MM.1S (cell line): Measurements from ENCODE around the gene CD1D.

Source experiments
- CTCF ChIP-seq: fragments of 300-600 bp; sonication (generic); IDR thresholded peaks from 2 replicates; pipeline ENCODE4 v1.5.1; 2016; ENCODE audit warnings: antibody characterized with exemption, low read length, mixed read lengths
- EZH2 ChIP-seq: fragments of 300-600 bp; sonication (generic); optimal IDR thresholded peaks from 2 replicates; pipeline ENCODE3; 2017; ENCODE audit warnings: low read depth, mild to moderate bottlenecking, antibody characterized with exemption, low read length, mixed read lengths
- EZH2phosphoT487 ChIP-seq: fragments of 300-600 bp; sonication (generic); IDR thresholded peaks from 2 replicates; pipeline ENCODE4 v1.6.1; 2018; ENCODE audit warnings: antibody characterized with exemption, low read length

- TF ChIP-seq CTCF, result no peak
- TF ChIP-seq EZH2phosphoT487, result peak; percentile 57; the same call in 1 of the 2 replicates
- TF ChIP-seq EZH2, result no peak
Measured at GRCh38 chr1:158163000-158163947, 17.4 kb upstream of the CD1D start.
